Measurements from ENCODE around the gene DDX52.
A peak's percentile ranks its signal among the peaks of the same experiment; 100 is the strongest.

DDX52 gene

DNA sequence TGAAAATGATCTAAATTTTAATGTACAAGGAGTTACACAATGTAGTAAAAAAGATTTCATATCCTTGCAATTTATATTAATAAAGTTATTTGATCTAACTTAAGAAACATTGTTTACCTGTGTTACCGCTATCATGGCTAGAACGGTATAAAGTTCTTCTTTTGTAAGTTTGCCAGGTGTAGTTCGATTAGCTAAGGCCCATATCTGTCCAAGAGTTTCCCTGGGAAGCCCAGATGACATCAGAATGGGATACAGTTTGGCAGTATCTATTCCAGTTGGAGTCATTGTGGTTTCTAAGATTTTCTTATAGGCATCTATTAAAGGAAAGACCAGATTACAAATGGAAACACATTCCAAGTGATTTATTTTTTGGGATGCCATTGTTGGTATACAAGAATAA, 71.6 kb downstream of the DDX52 start:
- DNase-seq, result no peak

DNA sequence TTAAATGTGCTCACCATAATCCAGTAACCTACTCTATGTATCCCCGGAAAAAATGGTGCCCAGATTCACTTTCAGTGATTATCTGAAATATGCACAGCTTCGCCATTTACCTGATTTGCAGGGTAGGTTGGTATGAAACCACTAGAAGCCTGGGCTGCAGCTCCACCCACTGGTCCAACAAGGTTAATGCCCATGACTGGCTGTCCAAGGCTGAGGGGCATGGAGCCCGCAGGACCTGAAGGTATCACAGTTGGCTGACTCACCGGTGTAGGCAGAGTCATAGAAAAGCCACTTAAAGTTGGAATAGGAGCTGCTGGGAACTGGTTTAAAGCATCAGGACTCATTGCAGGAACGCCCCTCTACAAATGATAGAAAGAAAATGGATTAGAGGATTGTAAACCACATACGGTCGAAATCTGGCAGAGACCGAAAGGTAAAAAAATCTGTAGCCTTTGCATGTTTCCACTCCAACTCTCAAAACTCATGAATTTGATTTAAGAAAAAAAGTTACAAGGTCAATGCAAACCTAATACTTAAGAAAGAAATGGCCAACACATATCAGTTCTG, 72.6 kb downstream of the DDX52 start:
- DNase-seq, result peak; percentile 79

DNA sequence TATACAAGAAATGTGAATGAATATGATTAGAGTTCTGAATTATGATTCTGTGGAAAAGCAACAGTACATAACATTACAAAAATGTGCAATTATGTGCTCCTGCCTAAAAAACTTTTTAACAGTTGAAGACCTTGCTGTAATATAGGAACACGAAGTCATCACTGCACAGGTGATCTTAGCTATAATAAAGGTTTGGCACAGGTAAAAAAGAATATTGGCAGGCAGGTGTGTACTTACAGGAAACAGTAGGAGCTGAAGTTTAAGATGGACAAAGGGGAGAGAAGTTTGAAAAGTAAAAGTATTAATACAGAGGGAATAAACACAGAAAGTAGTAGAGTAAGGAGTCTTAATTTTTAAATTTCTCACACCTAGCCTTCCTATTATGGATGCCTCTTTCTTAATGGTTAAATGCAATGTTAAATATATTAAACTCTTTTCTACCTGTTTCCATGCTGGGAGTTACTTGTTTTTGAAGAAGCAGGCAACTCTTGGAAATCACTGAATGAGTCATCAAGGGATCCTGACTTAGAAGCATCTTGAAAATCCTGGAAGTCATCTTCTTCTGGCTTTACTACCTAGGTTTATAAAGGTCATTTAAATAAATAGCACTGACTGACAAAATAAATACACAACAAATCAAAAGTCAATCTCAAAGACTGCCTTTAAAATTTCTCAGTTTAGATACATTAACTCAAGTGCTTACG, 74.7 kb downstream of the DDX52 start:
- no peak for DNase-seq

DNA sequence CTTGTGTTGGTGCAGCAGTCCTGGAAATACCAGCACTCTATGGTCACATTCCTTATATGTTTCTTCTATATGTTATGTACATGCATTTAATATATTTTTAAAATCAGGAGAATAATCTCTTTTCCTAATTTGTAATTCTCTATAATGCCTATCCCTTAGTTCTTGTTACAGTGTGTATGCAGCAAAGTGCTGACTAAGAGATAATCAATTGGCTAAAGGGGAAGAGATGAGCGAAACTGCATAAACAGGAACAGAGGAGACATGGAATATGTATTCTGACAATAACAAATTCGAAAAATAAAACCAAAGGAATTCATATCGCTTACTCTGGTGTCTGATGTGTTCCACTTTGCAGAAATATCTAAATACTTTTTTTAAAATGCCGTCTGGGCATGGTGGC, 75.7 kb downstream of the DDX52 start:
- no peak for DNase-seq

DNA sequence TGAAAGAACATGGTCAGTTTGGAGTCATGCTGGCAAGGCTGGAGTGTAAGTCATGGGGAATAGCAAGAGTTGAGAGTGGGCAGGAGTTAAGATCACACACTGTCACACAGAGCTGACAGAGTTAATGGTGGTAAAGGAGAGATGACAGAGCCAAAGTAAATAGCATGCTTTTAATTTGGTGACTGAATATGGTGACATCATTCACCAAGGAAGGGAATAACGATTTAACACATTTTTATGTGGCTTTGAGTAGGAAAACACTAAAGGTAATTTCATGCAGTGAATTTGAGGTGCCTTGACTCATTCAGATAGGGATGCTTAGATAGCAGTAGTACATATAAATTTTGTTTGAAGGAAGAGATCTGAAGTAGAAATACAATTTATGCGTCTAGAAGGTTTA, 76.1 kb downstream of the DDX52 start:
- no peak for DNase-seq

DNA sequence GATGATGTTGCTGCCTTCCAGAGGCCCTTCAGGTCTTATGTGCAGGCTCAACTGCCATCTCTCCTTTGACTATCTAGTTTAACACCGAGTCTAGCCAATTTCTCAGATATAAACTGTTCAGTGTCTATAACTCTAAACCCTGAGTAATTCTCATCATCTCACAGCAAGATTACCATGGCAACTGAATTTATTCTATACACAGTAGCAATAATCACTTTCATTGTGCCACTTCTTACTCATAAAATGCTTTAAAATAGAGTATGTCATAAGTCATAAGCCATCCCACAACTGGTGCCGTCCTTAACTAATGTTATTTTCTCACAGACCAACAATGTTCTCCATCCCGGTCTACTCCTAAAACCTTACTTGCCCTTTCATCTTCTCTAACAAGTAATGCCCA, 79.0 kb downstream of the DDX52 start:
- DNase-seq, result no peak

DNA sequence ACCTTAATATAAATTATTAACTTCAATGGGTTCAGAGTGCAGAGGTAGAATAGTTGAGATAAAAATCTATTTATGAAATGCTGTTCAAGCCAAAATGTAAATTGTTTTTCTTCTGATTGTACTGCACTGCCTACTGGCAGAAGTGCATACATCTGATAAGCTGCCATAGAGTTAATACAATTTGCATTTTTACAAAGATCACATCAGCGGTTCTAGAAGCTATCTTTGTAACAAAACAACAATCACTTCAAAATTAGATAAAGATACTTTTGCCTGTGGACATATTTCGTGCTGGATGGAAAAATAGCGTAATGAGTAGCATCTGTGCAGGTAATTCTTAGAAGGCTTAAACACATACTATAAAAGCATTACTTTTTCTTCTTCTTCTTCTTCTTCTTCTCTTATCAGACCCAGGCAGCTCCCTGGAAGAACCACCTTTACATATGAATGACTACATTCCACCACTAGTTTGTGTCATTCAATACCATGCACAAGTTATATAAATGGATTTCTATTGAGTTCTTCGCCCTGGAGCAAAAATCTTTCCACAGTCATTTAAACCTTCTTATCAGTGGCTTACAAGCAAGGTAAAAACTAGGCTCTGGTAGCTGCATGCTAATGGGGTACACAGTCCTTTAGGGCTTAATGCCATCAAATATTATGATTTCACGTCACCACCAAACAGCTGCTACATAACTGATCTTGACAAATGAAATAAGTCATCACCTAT, 81.1 kb downstream of the DDX52 start:
- DNase-seq, result no peak
